K562 (cell line): ENCODE results near the gene LPCAT1. TPM values are rescaled to one million over a fixed set of nuclear protein-coding genes. Genes with fewer than 3 reads are reported as not detected.

Source experiments
- ATAC-seq: fragments of 200-7000 bp; cut with Tn5 transposase; 3 replicates; pipeline ENCODE4 v1.9.1; 2020; ENCODE audit warnings: moderate library complexity
- BruUV-seq: library from RNA; stranded (reverse); fragments of 400-500 nt; replicated peaks from 2 replicates; lab custom pipeline; 2021; lab: Mats Ljungman, UMichigan
- CTCF ChIA-PET: fragments of 300-600 bp; formaldehyde crosslinking; extraction: SDS; loops from one replicate; lab custom pipeline; 2021; ENCODE audit warnings: low intra/inter-chr PET ratio; lab: Yijun Ruan, JAX
- POLR2A ChIA-PET: fragments of 300-600, 350-650 bp; sonication (Branson Sonifier 250); formaldehyde crosslinking; extraction: SDS; loops from one replicate; lab custom pipeline; 2021; ENCODE audit warnings: antibody characterized with exemption, inconsistent platforms; lab: Yijun Ruan, JAX
- DNase-seq, 4 experiments: peaks; one replicate each; pipeline versions ENCODE4 v3.0.0 to v3.0.0-alpha.2; 2011 to 2018; ENCODE audit warnings: low spot score in 3 of 4, mixed read lengths in 3 of 4; ENCODE audit errors: extremely low read depth in 1 of 4
- FAIRE-seq: peaks from 2 replicates; lab custom pipeline; 2011; peaks lifted over from hg19 to GRCh38; lab: Jason Lieb, UNC
- H2AFZ ChIP-seq: 2 replicates; pipeline ENCODE4 v1.6.0; 2011; ENCODE audit warnings: low read depth, low read length, control low read depth, inconsistent platforms
- H3K27ac ChIP-seq: fragments of 200-600 bp; 3 replicates; pipeline ENCODE4 v1.8.0; 2011; ENCODE audit warnings: low read depth, mild to moderate bottlenecking, control low read depth, inconsistent platforms, low read length, moderate library complexity, mixed read lengths; ENCODE audit errors: extremely low read depth
- H3K27me3 ChIP-seq, 2 experiments: fragments of 300-600 bp in 1 of 2; 2 replicates in 1 of 2; 3 replicates in 1 of 2; pipeline versions ENCODE4 v1.6.0 to v1.8.0; 2011; ENCODE audit warnings: inconsistent platforms in 2 of 2, low read length in 2 of 2, mild to moderate bottlenecking in 1 of 2, mixed read lengths in 1 of 2, moderate library complexity in 1 of 2; ENCODE audit not compliant: control insufficient read depth in 2 of 2, insufficient read depth in 2 of 2
- H3K36me3 ChIP-seq: fragments of 300-600 bp; 3 replicates; pipeline ENCODE4 v1.8.0; 2011; ENCODE audit warnings: mild to moderate bottlenecking, low read length, inconsistent platforms; ENCODE audit not compliant: control insufficient read depth, insufficient read depth
- H3K4me1 ChIP-seq, 2 experiments: fragments of 200-600 bp in 1 of 2; replicated peaks in 1 of 2; 2 replicates in 1 of 2; 3 replicates in 1 of 2; pipeline versions ENCODE4 v1.5.1 to v1.8.0; 2011; ENCODE audit warnings: inconsistent platforms in 2 of 2, low read length in 2 of 2, mild to moderate bottlenecking in 1 of 2, mixed read lengths in 1 of 2, moderate library complexity in 1 of 2; ENCODE audit not compliant: control insufficient read depth in 2 of 2, insufficient read depth in 2 of 2
- H3K4me2 ChIP-seq: 2 replicates; pipeline ENCODE4 v1.6.1; 2011; ENCODE audit warnings: low read length, control low read depth, inconsistent platforms, mixed read lengths; ENCODE audit not compliant: insufficient read depth
- H3K4me3 ChIP-seq: fragments of 200-600 bp; sonication (generic), shearing (Covaris generic); 2 replicates; pipeline ENCODE4 v1.5.1; 2016; ENCODE audit warnings: control low read depth, inconsistent platforms
- H3K79me2 ChIP-seq: fragments of 200-600 bp; 3 replicates; pipeline ENCODE4 v1.8.0; 2011; ENCODE audit warnings: low read length, inconsistent platforms; ENCODE audit not compliant: control insufficient read depth, insufficient read depth
- H3K9ac ChIP-seq, 2 experiments: 2 replicates each; pipeline versions ENCODE4 v1.6.0 to v1.6.1; 2011; ENCODE audit warnings: low read depth in 2 of 2, low read length in 2 of 2, control low read depth in 1 of 2, inconsistent platforms in 1 of 2, mild to moderate bottlenecking in 1 of 2, mixed read lengths in 1 of 2; ENCODE audit not compliant: insufficient read depth in 1 of 2
- H3K9me1 ChIP-seq: one replicate; pipeline ENCODE4 v1.6.0; 2011; ENCODE audit warnings: inconsistent platforms, mild to moderate bottlenecking, low read length, moderate library complexity; ENCODE audit not compliant: control insufficient read depth, insufficient read depth
- H3K9me3 ChIP-seq: replicated peaks from 2 replicates; pipeline ENCODE4 v1.5.1; 2011; ENCODE audit warnings: low read depth, low read length, inconsistent platforms; ENCODE audit not compliant: control insufficient read depth, insufficient read depth
- H4K20me1 ChIP-seq: replicated peaks from 2 replicates; pipeline ENCODE4 v1.6.1; 2011; ENCODE audit warnings: low read length, inconsistent platforms, mixed read lengths; ENCODE audit not compliant: control insufficient read depth, insufficient read depth
- ATF1 ChIP-seq, 2 experiments: fragments of 450-650 bp in 1 of 2; IDR thresholded peaks; 2 replicates each; pipeline ENCODE4 v1.6.1; 2016; ENCODE audit warnings: missing compliant biosample characterization in 1 of 2, missing genetic modification characterization in 1 of 2
- EP400 ChIP-seq: fragments of 450-650 bp; IDR thresholded peaks from 2 replicates; pipeline ENCODE4 v1.6.1; 2017; ENCODE audit warnings: antibody characterized with exemption, mild to moderate bottlenecking, moderate library complexity
- FOXA1 ChIP-seq: fragments of 450-650 bp; IDR thresholded peaks from 2 replicates; pipeline ENCODE4 v1.6.1; 2016; ENCODE audit warnings: mild to moderate bottlenecking, borderline replicate concordance
- TEAD1 ChIP-seq, 2 experiments: fragments of 450-650 bp in 1 of 2; sonication (generic) in 1 of 2; formaldehyde crosslinking; IDR thresholded peaks; 2 replicates each; pipeline versions ENCODE4 v1.4.0 to v1.8.0; 2020 to 2022; ENCODE audit warnings: mild to moderate bottlenecking in 2 of 2, missing genetic modification reagents in 1 of 2
- ZNF444 ChIP-seq: fragments of 250-450 bp; sonication (Bioruptor Pico); IDR thresholded peaks from 2 replicates; pipeline ENCODE4 v1.4.0; 2020; ENCODE audit warnings: mild to moderate bottlenecking, moderate library complexity
- WGBS: fragments of 100-300 bp; shearing (Covaris generic); methylation state at CpG from one replicate; pipeline ENCODE4 v1.1.6; 2016; ENCODE audit warnings: low coverage, mixed read lengths; ENCODE audit not compliant: insufficient coverage; ENCODE audit errors: missing lambda C conversion rate; 5-methylcytosine and 5-hydroxymethylcytosine counted together
- in situ Hi-C: fragments of 300-500 bp; cut with MboI; formaldehyde crosslinking; loops from 4 replicates; pipeline ENCODE4 v1.15.0; 2018; ENCODE audit warnings: inconsistent platforms, mixed read lengths
- intact Hi-C: fragments of 100-400 bp; cut with micrococcal nuclease; formaldehyde crosslinking; loops from 2 replicates; pipeline ENCODE4 v1.14.2; 2022
- polyA plus RNA-seq, 8 experiments: library from polyadenylated mRNA; depleted of rRNA in 4 of 8; stranded (reverse) in 5 of 8; unstranded in 3 of 8; fragments of >200 nt; fragmentation: Nextera tagmentation in 2 of 8; fragmentation: Illumina TruSeq in 1 of 8; extraction: Ambion mirVana in 2 of 8; extraction: Trizol in 1 of 8; gene quantifications; 2 replicates each; pipeline versions ENCODE4 v1.2.1 to v1.2.3, GENCODE V29; 2011 to 2014; ENCODE audit warnings: inconsistent platforms in 1 of 8, missing spikeins in 1 of 8
- total RNA-seq, 7 experiments: library from RNA; depleted of rRNA in 6 of 7; stranded (reverse); fragments of >200 nt in 6 of 7; fragmentation: Illumina TruSeq in 2 of 7; extraction: Trizol in 2 of 7; gene quantifications; 2 replicates each; pipeline versions ENCODE4 v1.2.1 to v1.2.3, GENCODE V29; 2011 to 2021; ENCODE audit warnings: low replicate concordance in 1 of 7
- TF ChIP-seq, protein P1 (sequence below): sonication (generic); formaldehyde crosslinking; IDR thresholded peaks from 2 replicates; pipeline ENCODE4 v1.5.0; 2020; ENCODE audit warnings: missing genetic modification reagents
- TF ChIP-seq, protein P2 (sequence below): fragments of 250-450 bp; sonication (Bioruptor Pico); IDR thresholded peaks from 2 replicates; pipeline ENCODE4 v1.5.0; 2021

Gene LPCAT1
- total and polyA plus RNA-seq, 9 of the 15 experiments (the other 6 are each of a cell fraction or from before 2014, with no cell fraction given): 0.14 to 18.4 (median 13.9) TPM

DNA sequence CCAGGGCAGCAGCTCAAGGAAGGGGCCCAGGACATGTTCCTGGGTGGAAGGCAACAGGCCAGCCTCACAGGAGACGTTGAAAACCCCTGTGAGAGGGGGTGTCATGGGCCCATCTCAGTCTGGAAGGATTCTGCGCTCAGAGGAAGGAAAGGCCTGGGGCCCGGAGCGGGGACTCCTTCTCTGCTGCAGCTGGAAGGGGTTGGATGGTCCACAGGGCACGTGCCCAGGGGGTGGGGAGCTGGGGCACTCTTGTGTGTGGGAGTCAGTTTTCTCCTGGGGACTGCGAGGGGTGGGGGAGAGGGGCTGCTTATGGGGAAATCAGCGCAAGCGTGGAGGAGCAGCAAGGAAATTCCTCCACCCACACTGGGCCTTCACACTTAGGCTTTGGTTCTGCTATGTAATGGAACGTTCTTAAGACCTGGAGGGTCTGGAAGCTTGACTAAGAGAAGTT is 2.9 kb upstream of the LPCAT1 start:
- H2AFZ ChIP-seq: no peak overlapping the region
- no TSS peak for BruUV-seq
- peaks cover 8% of the 10 kb centered on the region for H4K20me1 ChIP-seq
- CTCF ChIA-PET: no interaction called here
- intact Hi-C loops (no loop called here), in situ Hi-C loops (no loop called here)
- no peaks in the 10 kb centered on the region for H3K9me3 ChIP-seq
- FAIRE-seq (no peak), ATAC-seq (no peak), DNase-seq (no peak)
- no peak overlapping the region for H3K27ac ChIP-seq
- TF ChIP-seq ZNF444 (no peak), ATF1 (CRISPR knock-in tag; IDR thresholded peaks at IDR 0.05) (no peak), ATF1 (tag; IDR thresholded peaks at IDR 0.05) (no peak)
- TF ChIP-seq, protein P1, sequence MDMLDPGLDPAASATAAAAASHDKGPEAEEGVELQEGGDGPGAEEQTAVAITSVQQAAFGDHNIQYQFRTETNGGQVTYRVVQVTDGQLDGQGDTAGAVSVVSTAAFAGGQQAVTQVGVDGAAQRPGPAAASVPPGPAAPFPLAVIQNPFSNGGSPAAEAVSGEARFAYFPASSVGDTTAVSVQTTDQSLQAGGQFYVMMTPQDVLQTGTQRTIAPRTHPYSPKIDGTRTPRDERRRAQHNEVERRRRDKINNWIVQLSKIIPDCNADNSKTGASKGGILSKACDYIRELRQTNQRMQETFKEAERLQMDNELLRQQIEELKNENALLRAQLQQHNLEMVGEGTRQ: no peak
- no peaks in the 10 kb centered on the region for H3K9me1 ChIP-seq
- no peak overlapping the region for H3K9ac ChIP-seq
- WGBS: 43% methylated on average over 7 of the region's 9 CpGs
- POLR2A ChIA-PET: interaction anchor here (0.5 to 1.4 kb wide), 7 partner anchors 10 to 656 kb away, joined by 3 to 5 read pairs (median 3); no protein-coding TSS in a partner anchor
- no peaks in the 10 kb centered on the region for H3K36me3 ChIP-seq
- H3K4me1 ChIP-seq: peaks cover 16 to 39% of the 10 kb centered on the region in 2 experiments; a peak in 3 of 5 replicates
- H3K4me2 ChIP-seq: no peak overlapping the region
- H3K79me2 ChIP-seq: peaks cover 11% of the 10 kb centered on the region; the same call in 1 of the 3 replicates
- H3K27me3 ChIP-seq: peaks cover 0 to 5% of the 10 kb centered on the region in 2 experiments; a peak in 1 of 5 replicates
- no peak overlapping the region for H3K4me3 ChIP-seq

DNA sequence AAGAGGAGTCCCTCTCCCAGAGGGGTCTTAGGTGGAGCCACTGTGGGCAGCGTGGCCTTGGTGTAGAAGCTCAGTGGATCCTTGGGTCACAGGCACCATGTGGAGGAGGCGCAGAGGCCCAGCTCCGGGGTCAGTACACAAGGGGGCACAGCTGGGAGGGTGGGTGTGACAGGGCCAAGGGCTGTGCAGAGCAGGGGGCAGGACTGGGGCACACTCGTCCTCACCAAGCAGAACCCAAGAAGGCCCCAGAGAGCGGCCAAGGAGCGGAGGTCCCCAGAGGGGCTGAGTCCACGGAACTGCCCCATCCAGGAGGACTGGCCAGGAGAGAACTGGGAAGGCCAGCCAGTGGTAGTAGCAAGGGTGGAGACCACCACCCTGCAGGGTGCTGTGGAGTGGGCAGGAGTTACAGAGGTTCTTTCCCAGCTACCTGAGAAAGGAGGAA is 2.5 kb upstream of the LPCAT1 start:
- no peaks in the 10 kb centered on the region for H3K36me3 ChIP-seq
- H3K27ac ChIP-seq: no peak overlapping the region
- DNase-seq (no peak), FAIRE-seq (no peak), ATAC-seq (no peak)
- H2AFZ ChIP-seq: no peak overlapping the region
- H3K4me1 ChIP-seq: peaks cover 16 to 42% of the 10 kb centered on the region in 2 experiments; a peak in 3 of 5 replicates
- no peaks in the 10 kb centered on the region for H3K9me3 ChIP-seq
- no peak overlapping the region for H3K4me3 ChIP-seq
- ChIA-PET POLR2A (interaction anchor here (0.6 to 1.4 kb wide), 4 partner anchors 9 to 656 kb away, joined by 3 to 5 read pairs (median 4); no protein-coding TSS in a partner anchor), CTCF (no interaction called here)
- H3K27me3 ChIP-seq: peaks cover 0 to 5% of the 10 kb centered on the region in 2 experiments; a peak in 1 of 5 replicates
- intact Hi-C loops (no loop called here), in situ Hi-C loops (no loop called here)
- H4K20me1 ChIP-seq: peaks cover 9% of the 10 kb centered on the region
- 44% methylated on average over 6 of the region's 7 CpGs for WGBS
- no peak overlapping the region for H3K9ac ChIP-seq
- no peak overlapping the region for H3K4me2 ChIP-seq
- no peaks in the 10 kb centered on the region for H3K9me1 ChIP-seq
- no TSS peak for BruUV-seq
- no peak for TF ChIP-seq EP400
- TF ChIP-seq FOXA1: no peak
- TF ChIP-seq TEAD1 (CRISPR knock-in tag; IDR thresholded peaks at IDR 0.05): no peak
- TF ChIP-seq, protein P2, sequence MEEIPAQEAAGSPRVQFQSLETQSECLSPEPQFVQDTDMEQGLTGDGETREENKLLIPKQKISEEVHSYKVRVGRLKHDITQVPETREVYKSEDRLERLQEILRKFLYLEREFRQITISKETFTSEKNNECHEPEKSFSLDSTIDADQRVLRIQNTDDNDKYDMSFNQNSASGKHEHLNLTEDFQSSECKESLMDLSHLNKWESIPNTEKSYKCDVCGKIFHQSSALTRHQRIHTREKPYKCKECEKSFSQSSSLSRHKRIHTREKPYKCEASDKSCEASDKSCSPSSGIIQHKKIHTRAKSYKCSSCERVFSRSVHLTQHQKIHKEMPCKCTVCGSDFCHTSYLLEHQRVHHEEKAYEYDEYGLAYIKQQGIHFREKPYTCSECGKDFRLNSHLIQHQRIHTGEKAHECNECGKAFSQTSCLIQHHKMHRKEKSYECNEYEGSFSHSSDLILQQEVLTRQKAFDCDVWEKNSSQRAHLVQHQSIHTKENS (CRISPR knock-in tag): no peak
- peaks cover 11% of the 10 kb centered on the region; the same call in 1 of the 3 replicates for H3K79me2 ChIP-seq
